ENCODE data around the gene CRHR1.
"Not testable (repeated sequence)": the region's sequence is repeated elsewhere in the genome, so short reads cannot be mapped to it uniquely, and the experiment has no call there.

Gene CRHR1

GRCh38 chr17:45784293-45784740, at the start of gene CRHR1:
CRHR1 (plus strand) TSS chr17:45784320; CDS start chr17:45784545, 225 bp downstream.
- TF ChIP-seq ZNF274 (IDR thresholded peaks at IDR 0.05; ENCODE audit: low read depth, low read length): no peak
- peak within 1 kb of the TSS; percentile 17; the same call in 1 of the 2 replicates for H3K4me3 ChIP-seq (ENCODE audit: low read length)

GRCh38 chr17:45734598-45734997, 49.5 kb upstream of the CRHR1 start:
- no peak for TF ChIP-seq ZNF274 (IDR thresholded peaks at IDR 0.05; ENCODE audit: low read depth, low read length)
- H3K4me3 ChIP-seq (ENCODE audit: low read length): no peak overlapping the region

- no peak for TF ChIP-seq ZNF274 (IDR thresholded peaks at IDR 0.05; ENCODE audit: low read depth, low read length)
- H3K4me3 ChIP-seq (ENCODE audit: low read length): no peak overlapping the region
Observed at GRCh38 chr17:45735488-45735887, 48.6 kb upstream of the CRHR1 start.

GRCh38 chr17:45739786-45740185, 44.3 kb upstream of the CRHR1 start:
- no peak for TF ChIP-seq ZNF274 (IDR thresholded peaks at IDR 0.05; ENCODE audit: low read depth, low read length)
- no peak overlapping the region for H3K4me3 ChIP-seq (ENCODE audit: low read length)

- H3K4me3 ChIP-seq (ENCODE audit: low read length): no peak overlapping the region
- no peak for TF ChIP-seq ZNF274 (IDR thresholded peaks at IDR 0.05; ENCODE audit: low read depth, low read length)
Observed at GRCh38 chr17:45740553-45741330, 43.4 kb upstream of the CRHR1 start.

- no peak overlapping the region for H3K4me3 ChIP-seq (ENCODE audit: low read length)
- TF ChIP-seq ZNF274 (IDR thresholded peaks at IDR 0.05; ENCODE audit: low read depth, low read length): no peak
Observed at GRCh38 chr17:45742251-45742650, 41.9 kb upstream of the CRHR1 start.

- H3K4me3 ChIP-seq (ENCODE audit: low read length): no peak overlapping the region
- no peak for TF ChIP-seq ZNF274 (IDR thresholded peaks at IDR 0.05; ENCODE audit: low read depth, low read length)
Observed at GRCh38 chr17:45743626-45744326, 40.3 kb upstream of the CRHR1 start.

- H3K4me3 ChIP-seq (ENCODE audit: low read length): not testable (repeated sequence)
Observed at GRCh38 chr17:45744826-45745225, 39.3 kb upstream of the CRHR1 start.

GRCh38 chr17:45745601-45746494, 38.3 kb upstream of the CRHR1 start:
- H3K4me3 ChIP-seq (ENCODE audit: low read length): no peak overlapping the region
- TF ChIP-seq ZNF274 (IDR thresholded peaks at IDR 0.05; ENCODE audit: low read depth, low read length): no peak

- no peak overlapping the region for H3K4me3 ChIP-seq (ENCODE audit: low read length)
- TF ChIP-seq ZNF274 (IDR thresholded peaks at IDR 0.05; ENCODE audit: low read depth, low read length): no peak
Observed at GRCh38 chr17:45747911-45748310, 36.2 kb upstream of the CRHR1 start.

GRCh38 chr17:45748731-45749310, 35.3 kb upstream of the CRHR1 start:
- TF ChIP-seq ZNF274 (IDR thresholded peaks at IDR 0.05; ENCODE audit: low read depth, low read length): no peak
- H3K4me3 ChIP-seq (ENCODE audit: low read length): no peak overlapping the region

- TF ChIP-seq ZNF274 (IDR thresholded peaks at IDR 0.05; ENCODE audit: low read depth, low read length): no peak
- H3K4me3 ChIP-seq (ENCODE audit: low read length): no peak overlapping the region
Observed at GRCh38 chr17:45749831-45750335, 34.2 kb upstream of the CRHR1 start.

- no peak for TF ChIP-seq ZNF274 (IDR thresholded peaks at IDR 0.05; ENCODE audit: low read depth, low read length)
- H3K4me3 ChIP-seq (ENCODE audit: low read length): no peak overlapping the region
Observed at GRCh38 chr17:45750779-45751440, 33.2 kb upstream of the CRHR1 start.

All from GM08714 (cell line).